Ascending aorta (tissue), 2 donors: ENCODE measurements around the gene METTL26. TPM values are rescaled to one million over a fixed set of nuclear protein-coding genes. Genes with fewer than 3 reads are reported as not detected.

Source experiments
- DNase-seq, 2 donors: peaks; one replicate each; pipeline ENCODE4 v3.0.0-alpha.2; 2019; ENCODE audit warnings: low spot score in 2 of 2
- H3K27ac ChIP-seq, 2 donors: fragments of 200-600 bp; sonication (generic); one replicate each; pipeline ENCODE4 v1.5.1; 2016 to 2017; ENCODE audit warnings: mild to moderate bottlenecking in 1 of 2
- H3K27me3 ChIP-seq: fragments of 200-600 bp; sonication (generic); one replicate; pipeline ENCODE4 v1.5.1; 2017
- H3K36me3 ChIP-seq, 2 donors: fragments of 200-600 bp; sonication (generic); one replicate each; pipeline ENCODE4 v1.5.1; 2016
- H3K4me1 ChIP-seq, 2 donors: fragments of 200-600 bp; sonication (generic); one replicate each; pipeline ENCODE4 v1.5.1; 2016 to 2017; ENCODE audit warnings: mild to moderate bottlenecking in 1 of 2
- H3K4me3 ChIP-seq, 2 donors: fragments of 200-600 bp; sonication (generic); one replicate each; pipeline ENCODE4 v1.5.1; 2016 to 2017; ENCODE audit warnings: mild to moderate bottlenecking in 1 of 2
- H3K9me3 ChIP-seq, 2 donors: fragments of 200-600 bp; sonication (generic); one replicate each; pipeline ENCODE4 v1.5.1; 2016
- CTCF ChIP-seq, 3 experiments: fragments of 200-600 bp in 2 of 3; fragments of 450-650 bp in 1 of 3; sonication (generic) in 2 of 3; IDR thresholded peaks; one replicate each; pipeline ENCODE4 v1.5.1; 2016 to 2019; ENCODE audit warnings: antibody characterized with exemption in 3 of 3, mild to moderate bottlenecking in 1 of 3, moderate library complexity in 1 of 3
- intact Hi-C: fragments of 100-400 bp; cut with DNase I; formaldehyde crosslinking; loops from one replicate; pipeline ENCODE4 v1.15.1; 2023
- total RNA-seq: library from RNA; depleted of rRNA; stranded (reverse); fragments of >200 nt; gene quantifications from one replicate; pipeline ENCODE4 v1.1.0, GENCODE V29; 2016

Gene METTL26
- total RNA-seq, 1 donor from 2014 or later, result 523 TPM

DNA sequence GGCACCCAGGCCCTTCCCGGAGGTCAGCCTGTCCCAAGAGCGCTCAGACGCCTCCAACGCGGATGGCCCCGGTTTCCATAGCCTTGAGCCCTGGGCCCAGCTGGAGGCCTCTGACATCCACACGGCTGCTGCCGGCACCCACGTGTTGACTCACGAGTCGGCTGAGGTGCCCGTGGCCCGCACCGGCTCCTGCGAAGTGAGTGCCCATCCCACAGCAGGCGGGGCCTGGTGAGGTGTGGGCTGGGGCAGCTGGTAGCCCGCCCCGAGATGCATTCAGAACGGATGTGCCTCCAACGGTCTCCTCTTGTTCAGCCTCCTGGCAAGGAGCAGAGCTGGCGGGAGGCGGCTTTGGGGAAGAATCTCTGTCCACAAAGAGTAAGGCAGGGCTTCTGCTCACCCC is 15.7 kb upstream of the METTL26 start:
- peaks cover 9 to 19% of the 10 kb centered on the region in 2 donors for H3K4me1 ChIP-seq
- H3K4me3 ChIP-seq, result no peak overlapping the region
- peaks cover 4 to 7% of the 10 kb centered on the region in 2 donors for H3K36me3 ChIP-seq
- no peak for TF ChIP-seq CTCF (IDR thresholded peaks at IDR 0.05)
- H3K27me3 ChIP-seq, result no peaks in the 10 kb centered on the region
- intact Hi-C loops, result no loop called here
- no peaks in the 10 kb centered on the region for H3K9me3 ChIP-seq
- no peak overlapping the region for H3K27ac ChIP-seq
- no peak for DNase-seq

DNA sequence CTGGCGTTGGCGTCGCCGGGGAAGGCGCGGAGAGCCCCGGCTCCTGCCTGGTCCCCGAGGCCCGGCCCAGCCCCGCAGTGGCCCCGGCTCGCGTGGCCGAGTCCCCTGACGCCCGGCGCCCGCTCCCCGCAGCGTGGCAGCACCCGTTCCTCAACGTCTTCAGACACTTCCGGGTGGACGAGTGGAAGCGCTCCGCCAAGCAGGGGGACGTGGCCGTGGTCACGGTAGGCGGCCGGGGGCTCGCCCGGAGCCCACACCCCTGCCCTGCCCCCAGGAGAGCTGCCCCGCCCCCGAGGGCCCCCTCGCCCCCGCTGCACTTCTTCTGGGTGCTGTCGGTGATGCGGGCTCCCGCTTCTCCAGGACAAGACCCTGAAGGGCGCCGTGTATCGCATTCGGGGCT is 13.5 kb upstream of the METTL26 start:
- Histone ChIP-seq H3K9me3 (no peaks in the 10 kb centered on the region), H3K4me1 (peaks cover 9 to 19% of the 10 kb centered on the region in 2 donors), H3K4me3 (peak overlapping the region; percentile 76 to 91), H3K36me3 (no peaks in the 10 kb centered on the region), H3K27me3 (no peaks in the 10 kb centered on the region), H3K27ac (peak overlapping the region in 1 of 2 donors; percentile 87)
- DNase-seq, result no peak
- intact Hi-C loops, result loop anchor here (1.0 kb wide), 1 partner anchor 12 kb away; no protein-coding TSS in a partner anchor
- no peak for TF ChIP-seq CTCF (IDR thresholded peaks at IDR 0.05)

- Histone ChIP-seq H3K9me3 (no peaks in the 10 kb centered on the region), H3K4me1 (peaks cover 9 to 19% of the 10 kb centered on the region in 2 donors), H3K36me3 (no peaks in the 10 kb centered on the region), H3K4me3 (peak within 1 kb of the TSS; percentile 76 to 91), H3K27me3 (no peaks in the 10 kb centered on the region), H3K27ac (peak within 1 kb of the TSS; percentile 83 to 87)
- peak; percentile 71 to 95 for DNase-seq
- no peak for TF ChIP-seq CTCF (IDR thresholded peaks at IDR 0.05)
- intact Hi-C loops, result loop anchor here (1.0 kb wide), 1 partner anchor 12 kb away; no protein-coding TSS in a partner anchor
These were observed 12.9 kb upstream of the METTL26 start, which contains the start of gene WDR90 for GRCh38 chr16:648781-649589. Gene WDR90, plus strand, starts transcription at chr16:649365. Its CDS starts 52 bp downstream, at chr16:649417.

DNA sequence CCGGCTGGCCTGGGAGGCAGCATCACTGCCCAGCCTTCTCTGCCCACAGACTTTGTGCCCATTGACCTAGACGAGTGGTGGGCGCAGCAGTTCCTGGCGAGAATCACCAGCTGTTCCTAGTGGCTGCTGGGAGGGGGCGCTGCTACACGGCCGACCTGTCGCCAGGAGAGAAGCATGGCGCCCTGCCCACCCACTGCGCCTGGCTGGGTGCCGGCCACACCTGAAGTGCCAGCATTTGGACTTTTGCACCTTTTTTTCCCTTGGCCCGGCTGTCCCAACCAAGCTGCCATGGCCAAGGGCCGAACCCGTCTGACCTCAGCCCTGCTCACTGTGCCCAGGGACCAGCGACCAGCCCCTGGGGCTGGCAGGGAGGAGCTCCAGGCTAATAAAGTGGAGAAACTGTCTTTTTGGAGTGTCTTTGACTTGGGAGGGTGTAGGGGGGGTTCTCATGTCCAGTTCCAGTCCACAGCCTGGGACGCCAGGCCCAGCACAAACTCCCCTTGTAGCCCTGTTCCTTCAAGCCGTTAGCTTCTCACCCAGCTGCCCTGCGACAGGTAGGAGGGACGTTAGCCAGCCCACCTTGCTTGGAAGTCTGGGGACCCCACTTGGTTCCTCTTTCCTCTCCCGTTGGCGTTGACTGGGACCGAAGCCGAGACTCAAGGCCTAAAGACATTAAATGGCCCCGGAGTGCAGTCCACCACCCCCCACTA is 12.1 kb upstream of the METTL26 start:
- Histone ChIP-seq H3K27me3 (no peaks in the 10 kb centered on the region), H3K36me3 (no peaks in the 10 kb centered on the region), H3K27ac (peak overlapping the region; percentile 83 to 87), H3K4me1 (peaks cover 9 to 19% of the 10 kb centered on the region in 2 donors), H3K9me3 (no peaks in the 10 kb centered on the region), H3K4me3 (peak overlapping the region; percentile 76 to 91)
- TF ChIP-seq CTCF (IDR thresholded peaks at IDR 0.05), result peak in 1 of 3 experiments; percentile 16
- intact Hi-C loops, result no loop called here
- DNase-seq, result no peak

DNA sequence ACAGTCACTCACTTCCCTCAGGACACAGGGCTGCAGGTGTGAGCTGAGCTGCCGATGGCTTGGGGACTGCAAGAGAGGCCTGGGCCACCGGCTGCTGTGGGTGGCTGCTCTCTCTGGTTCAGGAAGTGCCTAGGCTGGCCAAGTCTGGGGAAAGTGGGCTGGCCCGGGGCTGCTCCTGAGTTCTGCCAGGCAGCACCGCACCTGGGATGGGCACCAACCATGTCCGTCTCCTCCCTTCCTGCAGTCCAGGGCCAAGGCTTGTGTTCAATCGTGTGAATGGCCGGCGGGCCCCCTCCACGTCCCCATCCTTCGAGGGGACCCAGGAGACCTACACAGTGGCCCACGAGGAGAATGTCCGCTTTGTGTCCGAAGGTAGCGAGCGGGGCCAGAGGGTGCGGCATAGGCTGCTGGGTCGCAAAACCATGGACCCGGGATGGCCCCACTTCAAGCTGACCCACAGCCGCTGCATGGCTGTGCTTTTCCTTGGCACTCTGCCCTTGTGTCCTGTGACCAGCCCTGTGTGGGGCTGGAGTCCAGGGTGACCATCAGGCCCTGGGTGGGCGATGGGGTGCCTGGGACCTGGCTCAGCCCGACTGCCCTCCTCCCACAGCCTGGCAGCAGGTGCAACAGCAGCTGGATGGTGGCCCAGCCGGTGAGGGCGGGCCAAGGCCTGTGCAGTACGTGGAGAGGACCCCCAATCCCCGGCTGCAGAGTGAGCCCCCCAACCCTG is 11.2 kb upstream of the METTL26 start:
- intact Hi-C loops, result no loop called here
- no peak for TF ChIP-seq CTCF (IDR thresholded peaks at IDR 0.05)
- H3K27me3 ChIP-seq, result no peaks in the 10 kb centered on the region
- no peak for DNase-seq
- H3K27ac ChIP-seq, result no peak overlapping the region
- H3K9me3 ChIP-seq, result no peaks in the 10 kb centered on the region
- peak overlapping the region in 1 of 2 donors; percentile 76 for H3K4me3 ChIP-seq
- H3K4me1 ChIP-seq, result peaks cover 15 to 27% of the 10 kb centered on the region in 2 donors
- H3K36me3 ChIP-seq, result no peaks in the 10 kb centered on the region
